Measurements from ENCODE around the gene NLRP10. TPM values are rescaled to one million over a fixed set of nuclear protein-coding genes. Genes with fewer than 3 reads are reported as not detected.

NLRP10 gene
- total RNA-seq, 1 experiment from 2014 or later: not detected

GRCh38 chr11:7918141-7918540 is 47.1 kb downstream of the NLRP10 start:
- H3K4me1 ChIP-seq (ENCODE audit: insufficient read depth, low read length): no peaks in the 10 kb centered on the region
- H3K4me1 Mint-ChIP-seq: peaks cover 3 to 13% of the 10 kb centered on the region in 2 experiments; a peak in 2 of 4 replicates
- H2AFZ ChIP-seq (ENCODE audit: low read length): no peak overlapping the region

More at GRCh38 chr11:7918141-7918540, 47.1 kb downstream of the NLRP10 start:
- Histone ChIP-seq H2AK5ac (ENCODE audit: insufficient read length, low read length) (no peak overlapping the region), H2BK120ac (ENCODE audit: low read depth, low read length, poor library complexity, severe bottlenecking) (no peak overlapping the region), H4K20me1 (ENCODE audit: control insufficient read depth, insufficient read depth, insufficient read length) (no peaks in the 10 kb centered on the region), H4K91ac (ENCODE audit: insufficient read length, low read depth, low read length) (no peak overlapping the region), H3K4ac (ENCODE audit: low read depth, low read length) (no peak overlapping the region), H3K23ac (ENCODE audit: insufficient read length, low read depth, low read length) (no peak overlapping the region), H3K4me2 (ENCODE audit: insufficient read depth, insufficient read length, low read length) (no peak overlapping the region), H3K27me3 (ENCODE audit: insufficient read depth, low read length) (no peaks in the 10 kb centered on the region), H3K14ac (ENCODE audit: insufficient read depth, low read length) (no peak overlapping the region), H4K8ac (replicated peaks; ENCODE audit: insufficient read length, low read depth, low read length) (no peak overlapping the region), H2BK12ac (ENCODE audit: insufficient read length, low read depth, low read length) (no peak overlapping the region), H3K79me1 (ENCODE audit: insufficient read depth, low read depth, low read length, poor library complexity, severe bottlenecking) (no peaks in the 10 kb centered on the region), H2BK15ac (ENCODE audit: low read depth, low read length) (no peak overlapping the region), H3K18ac (ENCODE audit: insufficient read length, low read depth, low read length) (no peak overlapping the region), H2BK20ac (ENCODE audit: low read depth, low read length, poor library complexity, severe bottlenecking) (no peak overlapping the region), H3K9ac (ENCODE audit: extremely low read depth, insufficient read length, low read length) (no peak overlapping the region), H3K79me2 (ENCODE audit: insufficient read depth, low read length) (no peaks in the 10 kb centered on the region), H3K9me3 (ENCODE audit: control insufficient read depth, low read depth, low read length) (peaks cover 6% of the 10 kb centered on the region), H4K5ac (ENCODE audit: insufficient read length, low read depth, low read length) (no peak overlapping the region), H3K56ac (ENCODE audit: insufficient read length, low read depth, low read length) (no peak overlapping the region), H3K23me2 (ENCODE audit: insufficient read length, low read depth, low read length, poor library complexity, severe bottlenecking) (no peaks in the 10 kb centered on the region), H3K27ac (ENCODE audit: insufficient read length, low read depth, low read length) (no peak overlapping the region), H2BK5ac (ENCODE audit: insufficient read length, low read length) (no peak overlapping the region), H3T11ph (ENCODE audit: low read length) (no peak overlapping the region)
- no peak for TF ChIP-seq CTCF (conservative IDR thresholded peaks at IDR 0.05)
- Mint-ChIP-seq H3K9me3 (peaks cover 21 to 23% of the 10 kb centered on the region in 2 experiments), H3K27ac (no peak overlapping the region; a peak in 1 of 7 replicates), H3K4me3 (no peak overlapping the region), H3K27me3 (ENCODE audit: low read depth) (no peaks in the 10 kb centered on the region), H3K36me3 (ENCODE audit: insufficient read depth in 1 of 3, low read depth in 3 of 3) (peaks cover 9 to 24% (median 21%) of the 10 kb centered on the region in 3 experiments)
- WGBS (ENCODE audit: extremely low coverage, insufficient read length, low lambda C conversion rate): no CpG with 5 or more reads among the region's 2 CpGs
- DNase-seq: no peak

Other genes starting within 250 kb of the NLRP10 start
- not detected in 2 replicates for gene OR5P2, start 168.5 kb downstream of the NLRP10 start, total RNA-seq (2021)
- gene OR5P3, start 134.6 kb downstream of the NLRP10 start, total RNA-seq (2021): not detected in 2 replicates
- not detected in 2 replicates for gene OR10A6, start 34.2 kb downstream of the NLRP10 start, total RNA-seq (2021)
- not detected in 2 replicates for gene OR10A3, start 23.7 kb downstream of the NLRP10 start, total RNA-seq (2021)
- gene EIF3F, start 21.9 kb upstream of the NLRP10 start, total RNA-seq (2021): 346 and 348 TPM in 2 replicates
- 14.8 and 14.9 TPM in 2 replicates for gene TUB, start 115.8 kb upstream of the NLRP10 start, total RNA-seq (2021)
- 19.9 and 23.7 TPM in 2 replicates for gene RIC3, start 203.6 kb upstream of the NLRP10 start, total RNA-seq (2021)